ENCODE data around the gene MBD3.

GRCh38 chr19:1609680-1610474, 17.2 kb upstream of the MBD3 start:
- peak; percentile 44; the same call in 1 of the 2 replicates for TF ChIP-seq POLR2AphosphoS5 (IDR thresholded peaks at IDR 0.05; ENCODE audit: low read depth, low read length)
- TF ChIP-seq POLR2A (IDR thresholded peaks at IDR 0.05; ENCODE audit: low read depth, low read length): no peak
- no peak for TF ChIP-seq TAF1 (IDR thresholded peaks at IDR 0.05; ENCODE audit: borderline replicate concordance, low read depth, low read length)

All from GM12892 (cell line).